HEK293 (cell line): ENCODE measurements around the gene UCHL1.
A peak's percentile ranks its signal among the peaks of the same experiment; 100 is the strongest.

Experiments used
- CTCF ChIA-PET: fragments of 350-600 bp; formaldehyde crosslinking; extraction: SDS; loops from one replicate; lab custom pipeline; 2021; ENCODE audit warnings: antibody characterized with exemption; lab: Yijun Ruan, JAX
- POLR2A ChIA-PET: fragments of 300-600 bp; formaldehyde crosslinking; extraction: SDS; loops from one replicate; lab custom pipeline; 2020; ENCODE audit warnings: antibody characterized with exemption, inconsistent platforms; lab: Yijun Ruan, JAX
- H3K27ac ChIP-seq: fragments of 200-500 bp; sonication (Bioruptor generic); 2 replicates; pipeline ENCODE4 v1.5.1; 2014; ENCODE audit warnings: low read depth, low read length, control low read depth, inconsistent platforms; ENCODE audit errors: extremely low read depth
- H3K36me3 ChIP-seq, 2 experiments: fragments of 200-500 bp in 1 of 2; sonication (Bioruptor generic) in 1 of 2; 1 replicate in 1 of 2; 2 replicates in 1 of 2; pipeline ENCODE4 v1.5.1; 2014 to 2017; ENCODE audit warnings: inconsistent platforms in 2 of 2, low read length in 2 of 2; ENCODE audit not compliant: control insufficient read depth in 2 of 2, insufficient read depth in 1 of 2
- H3K4me1 ChIP-seq: fragments of 200-500 bp; sonication (Bioruptor generic); 2 replicates; pipeline ENCODE4 v1.5.1; 2014; ENCODE audit warnings: mild to moderate bottlenecking, low read length, inconsistent platforms; ENCODE audit not compliant: control insufficient read depth, insufficient read depth
- H3K4me3 ChIP-seq: 2 replicates; pipeline ENCODE4 v1.5.1; 2011; ENCODE audit warnings: low read depth, mild to moderate bottlenecking, control low read depth, low read length, moderate library complexity
- H3K9me3 ChIP-seq: fragments of 200-500 bp; sonication (Bioruptor generic); 2 replicates; pipeline ENCODE4 v1.5.1; 2014; ENCODE audit warnings: low read depth, low read length, inconsistent platforms; ENCODE audit not compliant: control insufficient read depth, insufficient read depth
- BCL11B ChIP-seq: fragments of 450-650 bp; formaldehyde crosslinking; IDR thresholded peaks from 2 replicates; pipeline ENCODE4 v1.5.1; 2016; ENCODE audit warnings: low read depth, missing biosample characterization, missing genetic modification characterization
- GLIS1 ChIP-seq: fragments of 450-650 bp; formaldehyde crosslinking; IDR thresholded peaks from 2 replicates; pipeline ENCODE4 v1.5.1; 2016; ENCODE audit warnings: missing biosample characterization, missing genetic modification characterization
- GLIS2 ChIP-seq: fragments of 450-650 bp; formaldehyde crosslinking; IDR thresholded peaks from 2 replicates; pipeline ENCODE4 v1.5.1; 2016; ENCODE audit warnings: missing biosample characterization, missing genetic modification characterization
- HOXC10 ChIP-seq: sonication (generic); formaldehyde crosslinking; IDR thresholded peaks from 2 replicates; pipeline ENCODE4 v1.8.1; 2023; ENCODE audit warnings: mild to moderate bottlenecking, missing genetic modification reagents
- IKZF3 ChIP-seq: fragments of 450-650 bp; IDR thresholded peaks from 2 replicates; pipeline ENCODE4 v1.5.0; 2018; ENCODE audit warnings: missing biosample characterization, mild to moderate bottlenecking, missing genetic modification characterization, moderate library complexity
- KLF1 ChIP-seq: fragments of 450-650 bp; formaldehyde crosslinking; IDR thresholded peaks from 2 replicates; pipeline ENCODE4 v1.5.1; 2016; ENCODE audit warnings: missing biosample characterization, missing genetic modification characterization
- KLF10 ChIP-seq: fragments of 450-650 bp; IDR thresholded peaks from 2 replicates; pipeline ENCODE4 v1.5.1; 2018; ENCODE audit warnings: missing biosample characterization, mild to moderate bottlenecking, missing genetic modification characterization
- PRDM1 ChIP-seq: fragments of 450-650 bp; formaldehyde crosslinking; IDR thresholded peaks from 2 replicates; pipeline ENCODE4; 2016; ENCODE audit warnings: missing biosample characterization, missing genetic modification characterization
- SCRT1 ChIP-seq: fragments of 450-650 bp; formaldehyde crosslinking; IDR thresholded peaks from 2 replicates; pipeline ENCODE4 v1.5.1; 2016; ENCODE audit warnings: missing biosample characterization, missing genetic modification characterization, borderline replicate concordance
- SETDB1 ChIP-seq: IDR thresholded peaks from one replicate; pipeline ENCODE4 v1.6.1; 2017; ENCODE audit warnings: mild to moderate bottlenecking, low read length, moderate library complexity, mixed read lengths; ENCODE audit not compliant: insufficient read length
- SP7 ChIP-seq: fragments of 450-650 bp; formaldehyde crosslinking; IDR thresholded peaks from 2 replicates; pipeline ENCODE4 v1.5.1; 2016; ENCODE audit warnings: missing biosample characterization, missing genetic modification characterization
- ZBTB1 ChIP-seq: fragments of 450-650 bp; formaldehyde crosslinking; IDR thresholded peaks from 2 replicates; pipeline ENCODE4 v1.5.1; 2016; ENCODE audit warnings: missing biosample characterization, missing genetic modification characterization
- ZBTB21 ChIP-seq: fragments of 450-650 bp; formaldehyde crosslinking; IDR thresholded peaks from 2 replicates; pipeline ENCODE4 v1.5.1; 2017; ENCODE audit warnings: missing biosample characterization, missing genetic modification characterization
- ZBTB48 ChIP-seq: fragments of 450-650 bp; formaldehyde crosslinking; IDR thresholded peaks from 2 replicates; pipeline ENCODE4 v1.5.1; 2016; ENCODE audit warnings: missing biosample characterization, missing genetic modification characterization
- ZFHX2 ChIP-seq: fragments of 450-650 bp; formaldehyde crosslinking; conservative IDR thresholded peaks from 2 replicates; pipeline ENCODE4 v1.5.1; 2016; ENCODE audit warnings: missing biosample characterization, missing genetic modification characterization
- ZIC2 ChIP-seq: fragments of 450-650 bp; formaldehyde crosslinking; IDR thresholded peaks from 2 replicates; pipeline ENCODE4 v1.5.1; 2016; ENCODE audit warnings: missing biosample characterization, missing genetic modification characterization
- ZNF184 ChIP-seq: fragments of 450-650 bp; IDR thresholded peaks from 2 replicates; pipeline ENCODE4 v1.5.1; 2018; ENCODE audit warnings: missing biosample characterization, mild to moderate bottlenecking, missing genetic modification characterization
- ZNF23 ChIP-seq: fragments of 450-650 bp; formaldehyde crosslinking; IDR thresholded peaks from 2 replicates; pipeline ENCODE4 v1.5.1; 2016; ENCODE audit warnings: missing biosample characterization, missing genetic modification characterization, borderline replicate concordance
- ZNF266 ChIP-seq: fragments of 450-650 bp; formaldehyde crosslinking; IDR thresholded peaks from 2 replicates; pipeline ENCODE4 v1.5.1; 2016; ENCODE audit warnings: missing biosample characterization, missing genetic modification characterization, low read depth
- ZNF335 ChIP-seq: fragments of 450-650 bp; formaldehyde crosslinking; conservative IDR thresholded peaks from 2 replicates; pipeline ENCODE4 v1.5.1; 2016; ENCODE audit warnings: missing biosample characterization, missing genetic modification characterization
- ZNF404 ChIP-seq: fragments of 450-650 bp; formaldehyde crosslinking; IDR thresholded peaks from 2 replicates; pipeline ENCODE4 v1.5.1; 2017; ENCODE audit warnings: missing biosample characterization, missing genetic modification characterization
- ZNF561 ChIP-seq: fragments of 450-650 bp; IDR thresholded peaks from 2 replicates; pipeline ENCODE4 v1.5.1; 2018; ENCODE audit warnings: missing biosample characterization, missing genetic modification characterization, borderline replicate concordance
- ZNF664 ChIP-seq: fragments of 450-650 bp; formaldehyde crosslinking; IDR thresholded peaks from 2 replicates; pipeline ENCODE4 v1.5.1; 2016; ENCODE audit warnings: missing biosample characterization, missing genetic modification characterization
- ZNF791 ChIP-seq: fragments of 450-650 bp; formaldehyde crosslinking; IDR thresholded peaks from 2 replicates; pipeline ENCODE4 v1.5.1; 2016; ENCODE audit warnings: missing biosample characterization, missing genetic modification characterization
- ZNF843 ChIP-seq: fragments of 450-650 bp; formaldehyde crosslinking; IDR thresholded peaks from 2 replicates; pipeline ENCODE4 v1.5.1; 2016; ENCODE audit warnings: missing biosample characterization, missing genetic modification characterization
- ZSCAN23 ChIP-seq: fragments of 450-650 bp; formaldehyde crosslinking; IDR thresholded peaks from 2 replicates; pipeline ENCODE4 v1.5.1; 2016; ENCODE audit warnings: missing biosample characterization, missing genetic modification characterization
- TF ChIP-seq, protein P1 (sequence below): fragments of 450-650 bp; formaldehyde crosslinking; IDR thresholded peaks from 2 replicates; pipeline ENCODE4 v1.5.1; 2016; ENCODE audit warnings: missing biosample characterization, missing genetic modification characterization
- TF ChIP-seq, protein P2 (sequence below): fragments of 450-650 bp; formaldehyde crosslinking; IDR thresholded peaks from 2 replicates; pipeline ENCODE4 v1.5.1; 2017; ENCODE audit warnings: missing biosample characterization, missing genetic modification characterization
- TF ChIP-seq, protein P3 (sequence below): fragments of 450-650 bp; IDR thresholded peaks from 2 replicates; pipeline ENCODE4 v1.5.1; 2018; ENCODE audit warnings: missing biosample characterization, missing genetic modification characterization
- TF ChIP-seq, protein P4 (sequence below): fragments of 450-650 bp; formaldehyde crosslinking; IDR thresholded peaks from 2 replicates; pipeline ENCODE4 v1.5.1; 2017; ENCODE audit warnings: missing biosample characterization, missing genetic modification characterization

UCHL1 gene

DNA sequence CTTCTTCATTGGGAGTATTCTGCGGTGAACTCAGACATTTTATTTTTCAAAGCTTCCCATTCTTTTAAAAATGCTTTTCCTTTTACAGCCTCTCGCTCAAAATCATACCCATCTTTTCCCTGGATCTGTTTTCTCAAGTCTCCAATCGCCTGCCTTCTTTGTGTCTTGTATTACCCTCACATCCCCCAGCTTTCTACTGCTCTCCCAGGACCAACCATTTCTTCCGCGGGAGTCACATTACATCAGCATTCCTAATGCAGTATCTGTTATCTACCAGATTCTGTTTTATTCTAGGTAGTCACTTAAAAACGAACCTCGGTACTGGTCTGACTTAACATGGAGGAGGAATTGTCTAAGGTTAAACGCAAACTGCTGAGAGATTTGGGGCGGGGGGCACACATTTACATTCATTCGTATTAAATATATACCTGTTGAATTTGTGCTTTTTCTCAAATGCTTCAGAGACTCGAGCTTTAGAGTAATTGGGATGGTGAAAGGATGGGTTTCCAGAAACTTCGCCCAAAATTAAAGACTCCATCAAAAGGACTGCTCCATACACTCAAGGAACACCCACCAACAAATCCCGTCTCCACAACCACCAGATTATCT lies 493 bp upstream of the UCHL1 start (continued):
- TF ChIP-seq PRDM1 (tag by site-specific recombination) (peak; percentile 85), ZNF561 (tag by site-specific recombination) (no peak), SCRT1 (tag by site-specific recombination) (peak; percentile 56; the same call in 1 of the 2 replicates), ZNF335 (tag by site-specific recombination) (peak; percentile 58), ZNF23 (no peak), ZNF266 (no peak), ZNF791 (tag by site-specific recombination) (no peak), ZSCAN23 (tag by site-specific recombination) (no peak), SETDB1 (no peak), HOXC10 (CRISPR knock-in tag) (no peak), IKZF3 (tag by site-specific recombination) (peak; percentile 27; the same call in 1 of the 2 replicates)
- TF ChIP-seq, protein P1, sequence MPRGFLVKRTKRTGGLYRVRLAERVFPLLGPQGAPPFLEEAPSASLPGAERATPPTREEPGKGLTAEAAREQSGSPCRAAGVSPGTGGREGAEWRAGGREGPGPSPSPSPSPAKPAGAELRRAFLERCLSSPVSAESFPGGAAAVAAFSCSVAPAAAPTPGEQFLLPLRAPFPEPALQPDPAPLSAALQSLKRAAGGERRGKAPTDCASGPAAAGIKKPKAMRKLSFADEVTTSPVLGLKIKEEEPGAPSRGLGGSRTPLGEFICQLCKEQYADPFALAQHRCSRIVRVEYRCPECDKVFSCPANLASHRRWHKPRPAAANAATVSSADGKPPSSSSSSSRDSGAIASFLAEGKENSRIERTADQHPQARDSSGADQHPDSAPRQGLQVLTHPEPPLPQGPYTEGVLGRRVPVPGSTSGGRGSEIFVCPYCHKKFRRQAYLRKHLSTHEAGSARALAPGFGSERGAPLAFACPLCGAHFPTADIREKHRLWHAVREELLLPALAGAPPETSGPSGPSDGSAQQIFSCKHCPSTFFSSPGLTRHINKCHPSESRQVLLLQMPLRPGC, result no peak
- TF ChIP-seq, protein P2, sequence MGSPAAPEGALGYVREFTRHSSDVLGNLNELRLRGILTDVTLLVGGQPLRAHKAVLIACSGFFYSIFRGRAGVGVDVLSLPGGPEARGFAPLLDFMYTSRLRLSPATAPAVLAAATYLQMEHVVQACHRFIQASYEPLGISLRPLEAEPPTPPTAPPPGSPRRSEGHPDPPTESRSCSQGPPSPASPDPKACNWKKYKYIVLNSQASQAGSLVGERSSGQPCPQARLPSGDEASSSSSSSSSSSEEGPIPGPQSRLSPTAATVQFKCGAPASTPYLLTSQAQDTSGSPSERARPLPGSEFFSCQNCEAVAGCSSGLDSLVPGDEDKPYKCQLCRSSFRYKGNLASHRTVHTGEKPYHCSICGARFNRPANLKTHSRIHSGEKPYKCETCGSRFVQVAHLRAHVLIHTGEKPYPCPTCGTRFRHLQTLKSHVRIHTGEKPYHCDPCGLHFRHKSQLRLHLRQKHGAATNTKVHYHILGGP, result no peak
- TF ChIP-seq, protein P3, sequence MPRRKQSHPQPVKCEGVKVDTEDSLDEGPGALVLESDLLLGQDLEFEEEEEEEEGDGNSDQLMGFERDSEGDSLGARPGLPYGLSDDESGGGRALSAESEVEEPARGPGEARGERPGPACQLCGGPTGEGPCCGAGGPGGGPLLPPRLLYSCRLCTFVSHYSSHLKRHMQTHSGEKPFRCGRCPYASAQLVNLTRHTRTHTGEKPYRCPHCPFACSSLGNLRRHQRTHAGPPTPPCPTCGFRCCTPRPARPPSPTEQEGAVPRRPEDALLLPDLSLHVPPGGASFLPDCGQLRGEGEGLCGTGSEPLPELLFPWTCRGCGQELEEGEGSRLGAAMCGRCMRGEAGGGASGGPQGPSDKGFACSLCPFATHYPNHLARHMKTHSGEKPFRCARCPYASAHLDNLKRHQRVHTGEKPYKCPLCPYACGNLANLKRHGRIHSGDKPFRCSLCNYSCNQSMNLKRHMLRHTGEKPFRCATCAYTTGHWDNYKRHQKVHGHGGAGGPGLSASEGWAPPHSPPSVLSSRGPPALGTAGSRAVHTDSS (tag by site-specific recombination), result no peak

DNA sequence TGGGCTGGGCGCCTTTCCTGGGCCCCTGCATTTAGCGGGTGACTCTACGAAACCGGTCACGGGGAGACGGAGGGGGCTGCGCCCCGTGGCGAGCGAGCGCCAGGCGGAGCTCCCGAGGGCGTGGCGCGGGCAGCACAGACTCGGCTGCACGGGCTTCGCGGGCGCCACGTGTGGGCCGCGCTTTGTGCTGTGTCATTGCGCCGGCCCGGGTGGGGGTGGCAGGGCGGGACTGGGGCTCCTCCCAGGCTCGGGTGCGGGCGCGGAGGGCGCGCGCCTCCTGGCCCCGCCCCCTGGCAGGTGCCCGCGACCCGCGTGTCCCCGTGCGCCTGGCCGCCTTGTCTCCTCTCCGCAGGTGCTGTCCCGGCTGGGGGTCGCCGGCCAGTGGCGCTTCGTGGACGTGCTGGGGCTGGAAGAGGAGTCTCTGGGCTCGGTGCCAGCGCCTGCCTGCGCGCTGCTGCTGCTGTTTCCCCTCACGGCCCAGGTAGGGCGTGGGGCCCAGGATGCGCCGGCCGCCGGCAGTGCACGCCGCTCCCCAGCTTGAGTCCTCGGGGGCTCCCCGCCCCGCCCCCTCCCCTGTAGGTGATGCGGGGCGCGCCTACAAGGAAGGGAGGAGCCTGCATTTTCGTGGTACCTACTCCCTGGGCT lies 651 bp downstream of the UCHL1 start:
- ChIA-PET CTCF (interaction anchor here (1.1 kb wide), 1 partner anchor 43 kb away, joined by 3 read pairs; the partner anchor contains the start of gene APBB2), POLR2A (interaction anchor here (0.9 to 2.4 kb wide), 16 partner anchors 11 to 733 kb away, joined by 3 to 25 read pairs (median 4); partner anchors contain the start of genes APBB2 and SLC30A9)
- peak overlapping the region; percentile 86 for H3K27ac ChIP-seq
- peak overlapping the region; percentile 50 for H3K4me3 ChIP-seq
- no peaks in the 10 kb centered on the region for H3K9me3 ChIP-seq
- peaks cover 9 to 47% of the 10 kb centered on the region in 2 experiments for H3K36me3 ChIP-seq
- no peaks in the 10 kb centered on the region for H3K4me1 ChIP-seq
- TF ChIP-seq ZBTB1 (no peak), ZBTB21 (no peak), ZIC2 (peak; percentile 87), KLF10 (tag by site-specific recombination) (peak; percentile 46; the same call in 1 of the 2 replicates), GLIS2 (tag by site-specific recombination) (peak; percentile 82), ZNF561 (tag by site-specific recombination) (peak; percentile 11; the same call in 1 of the 2 replicates), GLIS1 (tag by site-specific recombination) (peak; percentile 43), ZNF843 (tag by site-specific recombination) (no peak), ZNF664 (tag by site-specific recombination) (no peak), ZNF404 (tag by site-specific recombination) (no peak), BCL11B (tag by site-specific recombination) (no peak), KLF1 (tag by site-specific recombination) (peak; percentile 57; the same call in 1 of the 2 replicates), ZBTB48 (peak; percentile 44), SP7 (no peak), ZNF184 (tag by site-specific recombination) (no peak), ZFHX2 (tag by site-specific recombination) (peak; percentile 71)
- TF ChIP-seq, protein P4, sequence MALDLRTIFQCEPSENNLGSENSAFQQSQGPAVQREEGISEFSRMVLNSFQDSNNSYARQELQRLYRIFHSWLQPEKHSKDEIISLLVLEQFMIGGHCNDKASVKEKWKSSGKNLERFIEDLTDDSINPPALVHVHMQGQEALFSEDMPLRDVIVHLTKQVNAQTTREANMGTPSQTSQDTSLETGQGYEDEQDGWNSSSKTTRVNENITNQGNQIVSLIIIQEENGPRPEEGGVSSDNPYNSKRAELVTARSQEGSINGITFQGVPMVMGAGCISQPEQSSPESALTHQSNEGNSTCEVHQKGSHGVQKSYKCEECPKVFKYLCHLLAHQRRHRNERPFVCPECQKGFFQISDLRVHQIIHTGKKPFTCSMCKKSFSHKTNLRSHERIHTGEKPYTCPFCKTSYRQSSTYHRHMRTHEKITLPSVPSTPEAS (tag by site-specific recombination), result no peak
